Esophagus muscularis mucosa (tissue), 4 donors: ENCODE data around the gene CFB. TPM values are rescaled to one million over a fixed set of nuclear protein-coding genes. Genes with fewer than 3 reads are reported as not detected.

Source experiments
- DNase-seq: peaks from one replicate; pipeline ENCODE4 v3.0.0-alpha.2; 2017; ENCODE audit errors: extremely low spot score
- H3K27ac ChIP-seq, 4 donors: fragments of 200-600 bp; sonication (generic); replicated peaks in 1 of 4; 1 replicate in 3 of 4; 2 replicates in 1 of 4; pipeline ENCODE4 v1.5.1; 2016 to 2019; ENCODE audit warnings: mild to moderate bottlenecking in 1 of 4
- H3K27me3 ChIP-seq, 4 donors: fragments of 200-600 bp; sonication (generic); one replicate each; pipeline versions ENCODE4 v1.5.1 to v1.6.0; 2016 to 2019
- H3K36me3 ChIP-seq, 4 donors: fragments of 200-600 bp; sonication (generic); one replicate each; pipeline ENCODE4 v1.5.1; 2016 to 2019
- H3K4me1 ChIP-seq, 4 donors: fragments of 200-600 bp; sonication (generic); one replicate each; pipeline ENCODE4 v1.5.1; 2016 to 2019
- H3K4me3 ChIP-seq, 4 donors: fragments of 200-600 bp; sonication (generic); 1 replicate in 2 of 4; 2 replicates in 2 of 4; pipeline ENCODE4 v1.5.1; 2016 to 2019; ENCODE audit warnings: mild to moderate bottlenecking in 4 of 4, moderate library complexity in 1 of 4
- H3K9me3 ChIP-seq, 4 donors: fragments of 200-600 bp; sonication (generic); 1 replicate in 3 of 4; 2 replicates in 1 of 4; pipeline ENCODE4 v1.5.1; 2016 to 2019
- EP300 ChIP-seq: sonication (generic); formaldehyde crosslinking; IDR thresholded peaks from one replicate; pipeline ENCODE4 v1.6.1; 2017; ENCODE audit warnings: antibody characterized with exemption
- POLR2A ChIP-seq: fragments of 450-650 bp; IDR thresholded peaks from one replicate; pipeline ENCODE4 v1.6.1; 2017; ENCODE audit warnings: antibody characterized with exemption, moderate library complexity, mild to moderate bottlenecking, low read depth
- POLR2AphosphoS5 ChIP-seq, 2 donors: sonication (generic); formaldehyde crosslinking; IDR thresholded peaks; one replicate each; pipeline ENCODE4 v1.6.1; 2017; ENCODE audit warnings: antibody characterized with exemption in 2 of 2
- WGBS: methylation state at CpG from one replicate; pipeline ENCODE4 v1.1.5; 2018; 5-methylcytosine and 5-hydroxymethylcytosine counted together
- intact Hi-C: fragments of 100-400 bp; cut with DNase I; formaldehyde crosslinking; loops from one replicate; pipeline ENCODE4 v1.15.1; 2023
- total RNA-seq, 4 donors: library from RNA; depleted of rRNA; stranded (reverse); fragments of >200 nt; gene quantifications; one replicate each; pipeline versions ENCODE4 v1.1.0 to v1.2.1, GENCODE V29; 2016
- TF ChIP-seq, protein P1 (sequence below), 3 experiments: fragments of 200-600 bp in 2 of 3; fragments of 450-650 bp in 1 of 3; sonication (generic) in 2 of 3; IDR thresholded peaks; one replicate each; pipeline ENCODE4 v1.5.1; 2017 to 2019; ENCODE audit warnings: antibody characterized with exemption in 3 of 3, mild to moderate bottlenecking in 2 of 3, moderate library complexity in 1 of 3

The CFB gene
- total RNA-seq, 4 donors from 2014 or later, result 11.6 to 28.7 (median 12.7) TPM

DNA sequence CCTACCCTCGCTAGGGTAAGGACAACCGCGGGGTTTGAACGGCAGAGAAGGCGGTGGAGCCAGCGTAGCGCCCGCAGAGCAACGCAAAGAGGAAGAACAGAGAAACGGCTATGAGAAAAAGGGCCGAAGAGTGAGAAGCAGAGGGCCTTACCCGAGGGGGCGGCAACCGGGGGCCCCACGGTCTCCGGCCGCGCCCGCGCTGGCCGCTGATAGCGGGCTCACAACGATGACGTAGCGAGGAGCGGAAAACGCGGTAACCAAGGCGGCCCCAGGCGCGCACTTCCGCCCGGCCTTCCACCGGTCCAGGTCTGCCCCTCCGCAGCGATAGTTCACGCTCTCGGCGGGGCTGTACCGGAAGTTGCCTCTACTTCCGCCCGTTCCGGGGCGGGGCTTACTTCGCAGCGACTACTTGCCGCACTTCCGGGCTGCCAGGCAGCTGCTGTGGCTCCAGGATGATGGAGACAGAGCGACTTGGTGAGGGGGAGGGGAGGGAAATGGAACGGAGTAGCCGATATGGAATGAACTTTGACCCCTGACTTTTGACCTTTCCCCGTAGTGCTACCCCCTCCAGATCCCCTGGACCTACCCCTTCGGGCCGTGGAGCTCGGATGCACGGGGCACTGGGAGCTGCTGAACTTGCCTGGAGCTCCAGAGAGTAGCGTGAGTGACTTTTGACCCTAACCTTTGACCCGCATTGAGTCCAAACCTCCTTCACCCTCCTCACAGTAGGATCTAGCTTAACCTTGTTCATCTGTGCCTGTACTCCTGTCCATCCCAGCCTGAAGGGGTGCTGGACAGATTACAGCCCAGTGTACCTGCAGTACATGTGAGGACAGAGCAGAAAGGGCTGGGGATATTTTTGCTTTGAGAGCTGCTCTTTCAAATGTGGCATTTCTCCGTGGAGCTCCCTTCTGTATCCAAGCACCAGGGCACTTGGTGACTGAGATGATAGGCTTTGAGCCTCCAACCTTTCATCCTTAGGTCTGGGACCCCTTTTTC lies 13.1 kb downstream of the CFB start, which contains the start of the genes NELFE and SKIC2:
Gene NELFE (minus strand): TSS at position 231 of the 999 bp plus-strand sequence. CDS start 525 bp downstream, outside the sequence.
Gene SKIC2 (plus strand): TSS at position 435 of the 999 bp plus-strand sequence. CDS start 18 bp downstream, at position 453.
- WGBS, result 1% methylated on average over 34 of the region's 59 CpGs
- H3K36me3 ChIP-seq, result peaks cover 53 to 76% (median 69%) of the 10 kb centered on the region in 4 donors
- TF ChIP-seq EP300 (no peak), POLR2AphosphoS5 (IDR thresholded peaks at IDR 0.05) (peak; percentile 91 to 97), POLR2A (peak; percentile 31)
- TF ChIP-seq, protein P1, sequence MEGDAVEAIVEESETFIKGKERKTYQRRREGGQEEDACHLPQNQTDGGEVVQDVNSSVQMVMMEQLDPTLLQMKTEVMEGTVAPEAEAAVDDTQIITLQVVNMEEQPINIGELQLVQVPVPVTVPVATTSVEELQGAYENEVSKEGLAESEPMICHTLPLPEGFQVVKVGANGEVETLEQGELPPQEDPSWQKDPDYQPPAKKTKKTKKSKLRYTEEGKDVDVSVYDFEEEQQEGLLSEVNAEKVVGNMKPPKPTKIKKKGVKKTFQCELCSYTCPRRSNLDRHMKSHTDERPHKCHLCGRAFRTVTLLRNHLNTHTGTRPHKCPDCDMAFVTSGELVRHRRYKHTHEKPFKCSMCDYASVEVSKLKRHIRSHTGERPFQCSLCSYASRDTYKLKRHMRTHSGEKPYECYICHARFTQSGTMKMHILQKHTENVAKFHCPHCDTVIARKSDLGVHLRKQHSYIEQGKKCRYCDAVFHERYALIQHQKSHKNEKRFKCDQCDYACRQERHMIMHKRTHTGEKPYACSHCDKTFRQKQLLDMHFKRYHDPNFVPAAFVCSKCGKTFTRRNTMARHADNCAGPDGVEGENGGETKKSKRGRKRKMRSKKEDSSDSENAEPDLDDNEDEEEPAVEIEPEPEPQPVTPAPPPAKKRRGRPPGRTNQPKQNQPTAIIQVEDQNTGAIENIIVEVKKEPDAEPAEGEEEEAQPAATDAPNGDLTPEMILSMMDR (IDR thresholded peaks at IDR 0.05), result peak in 1 of 3 experiments; percentile 31
- DNase-seq, result peak; percentile 99
- peak within 1 kb of the TSS; percentile 83 to 89 (median 86) for H3K27ac ChIP-seq
- peaks cover 20 to 40% (median 28%) of the 10 kb centered on the region in 4 donors for H3K4me1 ChIP-seq
- no peaks in the 10 kb centered on the region for H3K27me3 ChIP-seq
- no peaks in the 10 kb centered on the region for H3K9me3 ChIP-seq
- peak within 1 kb of the TSS; percentile 70 to 96 (median 84) for H3K4me3 ChIP-seq
- intact Hi-C loops, result no loop called here

DNA sequence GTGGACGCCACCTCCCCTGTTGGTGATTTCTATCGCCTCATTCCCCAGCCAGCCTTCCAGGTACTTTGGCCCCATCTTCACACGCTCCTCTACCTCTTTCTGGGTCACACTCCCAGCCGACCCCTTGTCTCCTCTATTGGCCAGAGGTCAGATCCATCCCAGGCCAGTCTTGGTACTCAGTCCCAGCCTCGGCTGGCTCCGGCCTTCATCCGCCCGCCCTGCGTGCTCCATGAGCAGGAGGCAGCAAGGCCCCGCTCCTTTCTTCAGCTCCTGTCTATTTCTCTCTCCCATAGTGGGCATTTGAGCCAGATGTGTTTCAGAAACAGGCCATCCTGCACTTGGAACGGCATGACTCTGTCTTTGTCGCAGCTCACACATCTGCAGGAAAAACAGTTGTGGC lies 15.7 kb downstream of the CFB start:
- Histone ChIP-seq H3K36me3 (peaks cover 42 to 76% (median 70%) of the 10 kb centered on the region in 4 donors), H3K9me3 (no peaks in the 10 kb centered on the region), H3K4me1 (peaks cover 20 to 38% (median 28%) of the 10 kb centered on the region in 4 donors), H3K27ac (no peak overlapping the region), H3K4me3 (no peak overlapping the region), H3K27me3 (no peaks in the 10 kb centered on the region)
- TF ChIP-seq, protein P1 (IDR thresholded peaks at IDR 0.05), result no peak
- TF ChIP-seq EP300 (no peak), POLR2AphosphoS5 (IDR thresholded peaks at IDR 0.05) (no peak), POLR2A (no peak)
- 92% methylated on average over 12 of the region's 12 CpGs for WGBS
- DNase-seq, result no peak
- intact Hi-C loops, result no loop called here

DNA sequence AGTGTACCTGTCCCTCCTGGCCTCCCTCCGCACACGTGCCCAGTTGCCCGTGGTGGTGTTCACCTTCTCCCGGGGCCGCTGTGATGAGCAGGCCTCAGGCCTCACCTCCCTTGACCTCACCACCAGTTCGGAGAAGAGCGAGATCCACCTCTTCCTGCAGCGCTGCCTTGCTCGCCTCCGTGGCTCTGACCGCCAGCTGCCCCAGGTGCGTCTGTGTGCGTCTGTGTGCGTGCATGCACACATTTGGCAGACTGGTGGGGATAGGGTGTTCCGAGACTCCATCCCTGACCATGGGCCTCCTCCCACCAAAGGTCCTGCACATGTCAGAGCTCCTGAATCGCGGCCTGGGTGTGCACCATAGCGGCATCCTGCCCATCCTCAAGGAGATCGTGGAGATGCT lies 18.0 kb downstream of the CFB start:
- Histone ChIP-seq H3K4me3 (no peak overlapping the region), H3K27me3 (no peaks in the 10 kb centered on the region), H3K4me1 (peaks cover 10 to 19% (median 12%) of the 10 kb centered on the region in 4 donors), H3K9me3 (no peaks in the 10 kb centered on the region), H3K36me3 (peaks cover 43 to 93% (median 88%) of the 10 kb centered on the region in 4 donors), H3K27ac (no peak overlapping the region)
- WGBS, result 95% methylated on average over 14 of the region's 19 CpGs
- TF ChIP-seq EP300, result no peak
- TF ChIP-seq, protein P1 (IDR thresholded peaks at IDR 0.05), result no peak
- no peak for TF ChIP-seq POLR2AphosphoS5 (IDR thresholded peaks at IDR 0.05)
- intact Hi-C loops, result no loop called here
- DNase-seq, result no peak

DNA sequence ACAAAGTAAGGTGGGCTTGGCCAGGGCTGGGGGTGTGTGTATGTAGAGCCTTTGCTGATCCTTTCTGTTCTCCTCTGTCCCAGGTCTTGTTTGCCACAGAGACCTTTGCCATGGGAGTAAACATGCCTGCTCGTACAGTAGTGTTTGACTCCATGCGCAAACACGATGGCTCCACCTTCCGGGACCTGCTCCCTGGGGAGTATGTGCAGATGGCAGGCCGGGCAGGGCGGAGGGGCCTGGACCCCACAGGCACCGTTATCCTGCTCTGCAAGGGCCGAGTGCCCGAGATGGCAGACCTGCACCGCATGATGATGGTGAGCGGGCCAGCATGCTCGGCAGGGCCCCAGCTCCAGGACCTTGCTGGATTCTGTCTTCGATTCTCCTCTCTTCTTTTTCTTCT lies 19.8 kb downstream of the CFB start:
- no peak overlapping the region for H3K27ac ChIP-seq
- no peak overlapping the region for H3K4me3 ChIP-seq
- TF ChIP-seq, protein P1 (IDR thresholded peaks at IDR 0.05), result no peak
- TF ChIP-seq EP300, result no peak
- no peak for TF ChIP-seq POLR2A
- no peak for TF ChIP-seq POLR2AphosphoS5 (IDR thresholded peaks at IDR 0.05)
- no peaks in the 10 kb centered on the region for H3K9me3 ChIP-seq
- 89% methylated on average over 13 of the region's 13 CpGs for WGBS
- H3K36me3 ChIP-seq, result peaks cover 43 to 100% (median 98%) of the 10 kb centered on the region in 4 donors
- peaks cover 4 to 18% (median 11%) of the 10 kb centered on the region in 4 donors for H3K4me1 ChIP-seq
- no peak for DNase-seq
- no peaks in the 10 kb centered on the region for H3K27me3 ChIP-seq
- intact Hi-C loops, result no loop called here
